Measurements from ENCODE around the gene HOXB4. TPM values are rescaled to one million over a fixed set of nuclear protein-coding genes. Genes with fewer than 3 reads are reported as not detected.

HOXB4 gene
- total RNA-seq, 4 donors from 2014 or later, result 1.6 to 8.7 (median 3.4) TPM

DNA sequence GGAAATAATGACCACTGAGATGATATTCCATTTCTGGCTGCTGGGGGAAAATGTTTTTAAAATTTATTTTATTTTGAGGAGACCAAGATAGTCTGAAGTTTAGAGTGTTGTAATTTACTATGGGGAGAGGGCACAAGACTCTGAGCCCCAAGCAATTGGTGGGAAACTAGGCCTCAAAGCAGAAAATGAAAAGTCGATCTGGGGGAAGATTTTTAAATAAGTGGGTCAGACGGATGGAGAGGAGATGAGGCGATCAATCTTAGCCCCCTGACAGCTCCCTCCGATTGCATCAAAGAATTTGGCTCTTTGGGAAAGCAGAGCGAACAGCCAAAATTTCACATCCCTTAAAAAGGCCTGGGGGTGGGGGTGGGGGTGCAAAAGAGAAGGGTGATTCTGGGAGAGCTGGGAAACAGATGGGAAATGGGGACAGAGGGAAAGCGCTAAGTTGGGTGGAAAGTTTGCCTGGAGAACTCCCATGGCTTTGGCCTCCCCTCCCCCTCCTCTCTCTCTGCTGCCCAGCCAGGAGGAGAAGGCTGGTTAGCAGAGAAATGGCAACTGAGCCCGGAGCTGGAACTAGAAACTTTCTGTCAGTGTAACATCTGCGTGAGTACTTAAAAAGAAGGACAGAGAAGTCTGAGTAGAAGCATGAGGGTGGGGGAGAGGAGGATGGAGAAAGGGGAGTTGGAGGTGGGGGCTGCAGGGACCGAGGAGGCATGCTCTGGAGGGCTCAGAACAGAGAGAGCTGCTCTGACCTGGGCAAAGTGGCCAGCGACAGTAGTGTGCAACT lies 31.8 kb downstream of the HOXB4 start:
- DNase-seq (ENCODE audit: low spot score), result no peak
- TF ChIP-seq CTCF (IDR thresholded peaks at IDR 0.05), result no peak
- no peak for ATAC-seq (ENCODE audit: low FRiP score)

DNA sequence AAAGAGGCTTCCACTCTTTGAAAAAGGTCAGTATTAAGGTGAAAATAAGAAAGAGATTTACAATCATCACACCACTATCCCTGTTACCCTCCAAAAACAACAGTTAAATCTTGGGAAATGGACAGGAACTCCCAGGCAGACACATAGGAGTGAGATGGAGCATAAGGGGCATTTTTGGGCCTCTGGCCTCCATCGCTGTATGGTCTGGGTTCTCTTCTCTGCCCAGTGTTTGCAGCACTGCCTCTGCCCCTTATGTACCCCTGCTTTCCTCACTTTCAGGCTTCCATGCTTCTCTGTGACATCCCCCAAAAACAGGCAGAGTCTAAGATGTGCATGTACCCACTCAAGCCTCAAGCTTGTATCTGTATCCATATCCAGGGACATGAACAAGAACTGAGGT lies 32.6 kb downstream of the HOXB4 start:
- DNase-seq (ENCODE audit: low spot score), result no peak
- no peak for ATAC-seq (ENCODE audit: low FRiP score)
- no peak for TF ChIP-seq CTCF (IDR thresholded peaks at IDR 0.05)

DNA sequence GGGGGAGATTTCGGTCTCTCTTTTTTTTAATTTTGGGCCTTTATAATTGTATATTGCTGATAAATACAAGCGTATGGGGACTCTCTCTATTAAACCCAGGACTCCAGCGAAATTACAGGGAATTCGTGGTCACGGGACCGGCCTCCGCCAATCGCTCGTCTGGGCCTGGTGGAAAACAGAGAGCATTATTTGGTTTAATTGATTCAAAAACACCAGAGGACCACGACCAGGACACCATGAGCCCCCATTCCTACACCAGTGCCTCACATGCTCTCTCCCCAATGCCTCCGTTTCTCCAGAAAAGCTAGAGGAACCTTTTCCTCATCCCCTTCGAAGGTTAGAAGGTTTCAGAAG lies 33.2 kb downstream of the HOXB4 start, which contains the start of gene HOXB2:
Gene HOXB2, minus strand, starts transcription at position 88 of the 354 bp plus-strand sequence. CDS start 198 bp downstream, outside the sequence.
- ATAC-seq (ENCODE audit: low FRiP score) (no peak), DNase-seq (ENCODE audit: low spot score) (no peak)
- TF ChIP-seq CTCF (IDR thresholded peaks at IDR 0.05), result no peak

DNA sequence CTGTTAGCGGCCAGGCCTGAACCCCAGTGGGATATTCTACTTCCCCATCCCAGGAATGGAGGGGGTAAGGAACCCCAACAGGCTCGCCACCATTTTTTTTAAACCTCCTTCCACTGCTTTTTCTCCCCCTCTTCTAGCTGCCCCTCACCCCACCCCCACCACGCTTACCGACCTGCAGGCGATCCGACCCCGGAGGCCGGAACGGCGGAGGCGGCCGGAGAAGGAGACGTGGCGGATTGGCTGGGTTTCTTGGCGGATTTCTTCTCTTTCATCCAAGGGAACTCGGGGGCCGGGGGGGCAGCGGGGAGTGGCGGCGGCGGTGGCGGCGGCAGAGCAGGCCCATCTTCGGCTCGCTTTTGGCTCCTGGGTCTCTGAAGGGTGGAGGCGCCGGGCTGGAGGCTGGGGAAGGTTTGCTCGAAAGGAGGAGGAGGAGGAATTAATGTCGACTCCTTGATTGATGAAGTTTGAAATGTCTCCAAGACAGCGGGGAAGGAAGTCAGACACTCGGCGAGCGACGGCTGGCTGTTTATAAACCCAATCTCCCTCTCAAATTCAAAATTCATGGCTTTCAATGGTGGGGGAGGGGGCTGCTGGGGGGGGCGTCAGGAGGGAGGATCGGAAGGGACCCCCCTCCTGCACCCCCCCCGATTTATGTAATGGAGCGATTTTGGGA lies 33.7 kb downstream of the HOXB4 start:
- no peak for DNase-seq (ENCODE audit: low spot score)
- ATAC-seq (ENCODE audit: low FRiP score), result peak; percentile 55
- no peak for TF ChIP-seq CTCF (IDR thresholded peaks at IDR 0.05)

DNA sequence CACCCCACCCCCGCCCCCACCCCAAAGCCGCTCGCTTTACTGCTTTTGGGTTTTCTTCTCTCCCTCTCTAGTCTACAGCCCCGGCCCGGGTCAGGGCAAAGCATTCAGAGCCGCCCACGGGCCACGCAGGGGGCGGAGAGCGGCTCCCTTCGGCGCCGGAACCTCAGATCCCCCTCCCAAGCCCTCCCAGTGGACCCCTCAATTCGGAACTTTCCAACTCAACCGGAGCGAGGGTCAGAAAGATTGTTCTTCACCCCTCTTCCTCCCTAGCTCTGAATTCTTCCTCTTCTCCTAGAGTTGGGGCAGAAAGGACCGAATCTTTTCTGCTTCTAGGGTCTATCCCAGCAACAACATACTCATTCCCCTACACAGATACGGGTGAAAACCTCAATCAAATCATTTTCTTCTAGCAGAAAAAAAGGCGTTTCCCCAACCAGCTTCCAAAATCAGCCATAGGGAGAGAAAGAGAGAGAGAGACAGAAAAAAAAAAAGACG lies 34.2 kb downstream of the HOXB4 start:
- TF ChIP-seq CTCF (IDR thresholded peaks at IDR 0.05), result no peak
- ATAC-seq (ENCODE audit: low FRiP score) (no peak), DNase-seq (ENCODE audit: low spot score) (no peak)

DNA sequence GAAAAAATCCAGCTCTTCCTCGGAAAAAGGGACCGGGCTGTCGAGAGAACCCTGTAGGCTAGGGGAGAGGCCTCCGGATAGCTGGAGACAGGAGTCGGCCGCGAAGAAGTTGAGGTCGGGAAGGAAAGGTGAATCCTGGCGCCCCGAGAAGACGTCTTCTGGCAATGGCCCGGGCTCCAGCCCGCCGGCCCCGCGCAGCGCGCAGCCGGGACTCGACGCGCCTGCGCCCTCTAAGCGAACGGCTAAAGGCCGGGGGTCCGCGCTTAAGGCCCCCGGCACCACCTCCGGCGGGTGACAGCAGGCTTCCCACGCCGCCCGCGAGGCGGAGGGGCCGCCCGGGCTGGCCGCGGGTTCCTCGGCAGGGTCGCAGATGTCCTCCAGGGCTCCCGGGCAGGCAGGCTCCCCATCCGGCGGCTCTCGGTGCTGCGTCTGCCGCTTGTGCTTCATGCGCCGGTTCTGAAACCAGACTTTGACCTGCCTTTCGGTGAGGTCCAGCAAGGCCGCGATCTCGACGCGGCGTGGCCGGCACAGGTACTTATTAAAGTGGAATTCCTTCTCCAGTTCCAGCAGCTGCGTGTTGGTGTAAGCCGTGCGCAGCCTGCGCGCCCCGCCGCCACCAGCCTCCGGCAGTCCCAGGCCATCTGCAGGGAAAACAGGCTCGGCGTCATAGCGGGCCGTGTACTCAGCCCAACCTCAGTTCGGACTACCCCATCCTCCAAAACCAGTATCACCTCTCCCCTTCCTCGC lies 34.9 kb downstream of the HOXB4 start:
- ATAC-seq (ENCODE audit: low FRiP score) (no peak), DNase-seq (ENCODE audit: low spot score) (no peak)
- no peak for TF ChIP-seq CTCF (IDR thresholded peaks at IDR 0.05)
